ENCODE measurements around the gene KCNJ6. TPM values are rescaled to one million over a fixed set of nuclear protein-coding genes. Genes with fewer than 3 reads are reported as not detected.

KCNJ6 gene
- total RNA-seq, 1 experiment from 2014 or later, result 1.2 TPM

GRCh38 chr21:37908691-37909090 lies 7.6 kb downstream of the KCNJ6 start:
- DNase-seq, result no peak
- no peak overlapping the region for H3K27ac Mint-ChIP-seq

More at GRCh38 chr21:37908691-37909090, 7.6 kb downstream of the KCNJ6 start:
- no peaks in the 10 kb centered on the region for H3K9me3 Mint-ChIP-seq
- peaks cover 11% of the 10 kb centered on the region for H3K27me3 Mint-ChIP-seq (ENCODE audit: low read depth)
- Histone ChIP-seq H2BK15ac (ENCODE audit: low read depth, low read length) (no peak overlapping the region), H3K4ac (ENCODE audit: low read depth, low read length) (no peak overlapping the region), H3K27me3 (ENCODE audit: insufficient read depth, low read length) (no peaks in the 10 kb centered on the region), H3K4me2 (ENCODE audit: insufficient read depth, insufficient read length, low read length) (no peak overlapping the region), H2BK20ac (ENCODE audit: low read depth, low read length, poor library complexity, severe bottlenecking) (no peak overlapping the region), H3K27ac (ENCODE audit: insufficient read length, low read depth, low read length) (no peak overlapping the region), H2AFZ (ENCODE audit: low read length) (no peak overlapping the region), H3K4me1 (ENCODE audit: insufficient read depth, low read length) (no peaks in the 10 kb centered on the region), H4K20me1 (ENCODE audit: control insufficient read depth, insufficient read depth, insufficient read length) (no peaks in the 10 kb centered on the region), H3K9me3 (ENCODE audit: control insufficient read depth, low read depth, low read length) (no peaks in the 10 kb centered on the region), H3T11ph (ENCODE audit: low read length) (no peak overlapping the region), H3K9ac (ENCODE audit: extremely low read depth, insufficient read length, low read length) (no peak overlapping the region), H4K5ac (ENCODE audit: insufficient read length, low read depth, low read length) (no peak overlapping the region), H3K79me1 (ENCODE audit: insufficient read depth, low read depth, low read length, poor library complexity, severe bottlenecking) (no peaks in the 10 kb centered on the region), H3K79me2 (ENCODE audit: insufficient read depth, low read length) (no peaks in the 10 kb centered on the region), H3K18ac (ENCODE audit: insufficient read length, low read depth, low read length) (no peak overlapping the region), H4K91ac (ENCODE audit: insufficient read length, low read depth, low read length) (no peak overlapping the region), H3K23ac (ENCODE audit: insufficient read length, low read depth, low read length) (no peak overlapping the region), H2BK120ac (ENCODE audit: low read depth, low read length, poor library complexity, severe bottlenecking) (no peak overlapping the region), H3K56ac (ENCODE audit: insufficient read length, low read depth, low read length) (no peak overlapping the region), H4K8ac (replicated peaks; ENCODE audit: insufficient read length, low read depth, low read length) (no peak overlapping the region), H2BK12ac (ENCODE audit: insufficient read length, low read depth, low read length) (no peak overlapping the region), H3K14ac (ENCODE audit: insufficient read depth, low read length) (no peak overlapping the region), H2BK5ac (ENCODE audit: insufficient read length, low read length) (no peak overlapping the region), H2AK5ac (ENCODE audit: insufficient read length, low read length) (no peak overlapping the region), H3K23me2 (ENCODE audit: insufficient read length, low read depth, low read length, poor library complexity, severe bottlenecking) (no peaks in the 10 kb centered on the region)
- no peak for TF ChIP-seq CTCF (conservative IDR thresholded peaks at IDR 0.05)
- H3K4me1 Mint-ChIP-seq, result peaks cover 7 to 23% of the 10 kb centered on the region in 2 experiments; a peak in 3 of 4 replicates
- no peaks in the 10 kb centered on the region for H3K36me3 Mint-ChIP-seq (ENCODE audit: insufficient read depth in 1 of 3, low read depth in 3 of 3)
- WGBS (ENCODE audit: extremely low coverage, insufficient read length, low lambda C conversion rate), result no CpG with 5 or more reads among the region's 2 CpGs
- H3K4me3 Mint-ChIP-seq, result no peak overlapping the region

Measured in H9 (cell line).